Activated CD4-positive, alpha-beta T cell treated with anti-CD3 and anti-CD28 coated beads, Interleukin-2, amount 10 ng/mL, durations not matched to agents 7 days and 5 days (primary cell): ENCODE data around the gene MARCHF2. TPM values are rescaled to one million over a fixed set of nuclear protein-coding genes. Genes with fewer than 3 reads are reported as not detected.
"Not testable (repeated sequence)": the region's sequence is repeated elsewhere in the genome, so short reads cannot be mapped to it uniquely, and the experiment has no call there.

Experiments
- CTCF ChIA-PET: fragments of 350-600 bp; sonication (Branson Sonifier 250); formaldehyde crosslinking; loops from one replicate; lab custom pipeline; 2021; ENCODE audit warnings: antibody characterized with exemption; lab: Charles Lee
- POLR2A ChIA-PET: fragments of 350-600 bp; sonication (Branson Sonifier 250); formaldehyde crosslinking; loops from one replicate; lab custom pipeline; 2021; ENCODE audit warnings: antibody characterized with exemption; lab: Charles Lee
- DNase-seq: peaks from one replicate; pipeline ENCODE4 v3.0.0-alpha.2; 2020
- H3K27ac Mint-ChIP-seq: one replicate; pipeline ENCODE4 v1.8.0; 2021; ENCODE audit warnings: mild to moderate bottlenecking, moderate library complexity, mixed read lengths
- H3K27me3 Mint-ChIP-seq: one replicate; pipeline ENCODE4 v1.8.0; 2021; ENCODE audit warnings: mixed read lengths
- H3K36me3 Mint-ChIP-seq: one replicate; pipeline ENCODE4 v1.8.0; 2021; ENCODE audit warnings: low read depth, mixed read lengths
- H3K4me1 Mint-ChIP-seq: one replicate; pipeline ENCODE4 v1.8.0; 2021; ENCODE audit warnings: mixed read lengths
- H3K4me3 Mint-ChIP-seq: one replicate; pipeline ENCODE4 v1.8.0; 2021; ENCODE audit warnings: mild to moderate bottlenecking, moderate library complexity, mixed read lengths
- H3K9me3 Mint-ChIP-seq: one replicate; pipeline ENCODE4 v1.8.0; 2021; ENCODE audit warnings: mixed read lengths
- total RNA-seq, 2 experiments: library from RNA; stranded (reverse); gene quantifications; one replicate each; pipeline ENCODE4 v1.2.3, GENCODE V29; 2021

MARCHF2 gene
- total RNA-seq, 2 experiments from 2014 or later = 26.4 to 29.0 TPM

DNA sequence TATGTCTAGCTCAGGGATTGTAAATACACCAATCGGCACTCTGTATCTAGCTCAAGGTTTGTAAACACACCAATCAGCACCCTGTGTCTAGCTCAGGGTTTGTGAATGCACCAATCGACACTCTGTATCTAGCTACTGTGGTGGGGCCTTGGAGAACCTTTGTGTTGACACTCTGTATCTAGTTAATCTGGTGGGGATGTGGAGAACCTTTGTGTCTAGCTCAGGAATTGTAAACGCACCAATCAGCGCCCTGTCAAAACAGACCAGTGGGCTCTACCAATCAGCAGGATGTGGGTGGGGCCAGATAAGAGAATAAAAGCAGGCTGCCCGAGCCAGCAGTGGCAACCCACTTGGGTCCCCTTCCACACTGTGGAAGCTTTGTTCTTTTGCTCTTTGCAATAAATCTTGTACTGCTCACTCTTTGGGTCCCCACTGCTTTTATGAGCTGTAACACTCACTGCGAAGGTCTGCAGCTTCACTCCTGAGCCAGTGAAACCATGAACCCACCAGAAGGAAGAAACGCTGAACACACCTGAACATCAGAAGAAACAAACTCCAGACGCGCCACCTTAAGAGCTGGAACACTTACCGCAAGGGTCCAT is 36.6 kb upstream of the MARCHF2 start:
- H3K9me3 Mint-ChIP-seq, H3K27ac Mint-ChIP-seq, H3K4me3 Mint-ChIP-seq, H3K27me3 Mint-ChIP-seq, DNase-seq: not testable (repeated sequence)
- POLR2A ChIA-PET = interaction anchor here (0.6 kb wide), 1 partner anchor 1138 kb away, joined by 3 read pairs; no protein-coding TSS in a partner anchor
- CTCF ChIA-PET = interaction anchor here (0.6 to 1.1 kb wide), 3 partner anchors 15 to 1790 kb away, joined by 4 read pairs; no protein-coding TSS in a partner anchor
- H3K4me1 Mint-ChIP-seq = peaks cover 19% of the 10 kb centered on the region
- H3K36me3 Mint-ChIP-seq = peaks cover 12% of the 10 kb centered on the region

DNA sequence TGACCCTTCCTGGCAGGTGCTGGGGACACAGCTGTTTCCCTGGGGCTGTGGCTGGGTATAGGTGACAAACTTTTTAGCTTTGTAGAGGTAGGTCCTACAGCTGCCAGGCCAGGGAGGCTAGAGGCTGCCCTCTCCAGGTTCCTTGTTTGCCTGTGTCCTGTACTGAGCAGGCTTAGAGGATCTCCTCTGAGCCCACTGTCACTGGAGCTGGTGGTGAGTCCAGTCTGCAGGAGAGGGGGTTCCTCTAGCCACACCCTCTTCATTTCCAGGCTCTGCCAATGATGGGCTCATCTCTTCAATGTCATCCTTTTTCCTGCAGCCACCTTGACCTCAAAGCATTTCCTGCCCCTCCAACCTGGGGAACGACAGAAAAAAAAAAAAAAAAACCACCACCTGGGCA is 35.5 kb upstream of the MARCHF2 start:
- Mint-ChIP-seq H3K27ac (no peak overlapping the region), H3K36me3 (peaks cover 12% of the 10 kb centered on the region), H3K4me1 (peaks cover 19% of the 10 kb centered on the region), H3K4me3 (no peak overlapping the region), H3K27me3 (no peaks in the 10 kb centered on the region), H3K9me3 (peaks cover 6% of the 10 kb centered on the region)
- DNase-seq = no peak
- ChIA-PET CTCF (interaction anchor here (0.7 to 1.3 kb wide), 4 partner anchors 14 to 65 kb away, joined by 3 to 5 read pairs (median 4); partner anchors contain the start of gene ANGPTL4), POLR2A (no interaction called here)

DNA sequence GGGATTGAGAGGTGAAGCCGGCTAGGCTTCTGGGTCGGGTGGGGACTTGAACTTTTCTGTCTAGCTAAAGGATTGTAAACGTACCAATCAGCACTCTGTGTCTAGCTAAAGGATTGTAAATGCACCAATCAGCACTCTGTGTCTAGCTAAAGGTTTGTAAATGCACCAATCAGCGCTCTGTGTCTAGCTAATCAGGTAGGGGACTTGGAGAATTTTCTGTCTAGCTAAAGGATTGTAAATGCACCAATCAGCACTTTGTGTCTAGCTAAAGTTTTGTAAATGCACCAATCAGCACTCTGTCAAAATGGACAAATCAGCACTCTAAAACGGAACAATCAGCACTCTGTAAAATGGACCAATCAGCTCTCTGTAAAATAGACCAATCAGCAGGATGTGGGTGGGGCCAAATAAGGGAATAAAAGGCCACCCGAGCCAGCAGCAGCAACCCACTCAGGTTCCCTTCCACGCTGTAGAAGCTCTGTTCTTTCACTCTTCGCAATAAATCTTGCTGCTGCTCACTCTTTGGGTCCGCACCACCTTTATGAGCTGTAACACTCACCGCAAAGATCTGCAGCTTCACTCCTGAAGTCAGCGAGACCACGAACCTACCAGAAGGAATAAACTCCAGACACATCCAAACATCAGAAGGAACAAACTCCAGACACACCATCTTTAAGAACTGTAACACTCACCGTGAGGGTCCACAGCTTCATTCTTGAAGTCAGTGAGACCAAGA is 33.8 kb upstream of the MARCHF2 start:
- H3K9me3 Mint-ChIP-seq, H3K27me3 Mint-ChIP-seq, H3K4me3 Mint-ChIP-seq, POLR2A ChIA-PET, H3K27ac Mint-ChIP-seq, DNase-seq: not testable (repeated sequence)
- Mint-ChIP-seq H3K4me1 (peaks cover 17% of the 10 kb centered on the region), H3K36me3 (peaks cover 12% of the 10 kb centered on the region)
- CTCF ChIA-PET = interaction anchor here (0.9 kb wide), 1 partner anchor 16 kb away, joined by 4 read pairs; the partner anchor contains the start of gene ANGPTL4

DNA sequence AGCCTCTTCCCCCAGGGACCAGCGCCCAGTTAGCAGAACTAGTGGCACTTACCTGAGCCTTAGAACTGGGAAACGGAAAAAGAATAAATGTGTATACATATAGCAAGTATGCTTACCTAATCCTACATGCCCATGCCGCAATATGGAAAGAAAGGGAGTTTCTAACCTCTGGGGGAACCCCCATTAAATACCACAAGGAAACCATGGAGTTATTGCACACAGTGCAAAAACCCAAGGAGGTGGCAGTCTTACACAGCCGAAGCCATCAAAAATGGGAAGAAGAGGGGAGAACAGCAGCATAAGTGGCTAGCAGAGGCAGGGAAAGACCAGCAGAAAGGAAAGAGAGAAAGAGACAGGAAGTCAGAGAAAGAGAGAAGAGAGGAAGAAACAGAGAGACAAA is 28.5 kb upstream of the MARCHF2 start:
- not testable (repeated sequence) for H3K27me3 Mint-ChIP-seq

DNA sequence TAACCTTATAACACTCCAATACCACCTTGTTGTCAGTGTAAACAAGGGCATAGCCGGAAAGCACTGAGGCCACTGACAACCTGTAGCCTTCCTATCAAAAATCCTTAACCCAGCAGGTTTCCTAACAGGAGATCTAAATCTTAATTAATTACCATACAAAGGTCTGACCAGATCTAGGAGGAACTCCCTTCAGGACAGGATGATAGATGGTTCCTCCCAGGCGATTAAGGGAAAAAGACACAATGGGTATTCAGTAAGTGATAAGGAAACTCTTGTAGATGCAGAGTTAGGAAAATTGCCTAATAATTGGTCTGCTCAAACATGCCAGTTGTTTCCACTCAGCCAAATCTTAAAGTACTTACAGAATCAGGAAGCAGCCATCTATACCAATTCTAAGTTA is 28.0 kb upstream of the MARCHF2 start:
- POLR2A ChIA-PET, CTCF ChIA-PET, H3K27me3 Mint-ChIP-seq, H3K27ac Mint-ChIP-seq, DNase-seq, H3K4me3 Mint-ChIP-seq, H3K9me3 Mint-ChIP-seq, H3K36me3 Mint-ChIP-seq: not testable (repeated sequence)
- H3K4me1 Mint-ChIP-seq = peaks cover 17% of the 10 kb centered on the region

More for the DNA sequence above, 28.5 kb upstream of the MARCHF2 start:
- POLR2A ChIA-PET, H3K36me3 Mint-ChIP-seq, H3K9me3 Mint-ChIP-seq, DNase-seq, H3K27ac Mint-ChIP-seq, H3K4me3 Mint-ChIP-seq, CTCF ChIA-PET: not testable (repeated sequence)
- H3K4me1 Mint-ChIP-seq = peaks cover 14% of the 10 kb centered on the region

DNA sequence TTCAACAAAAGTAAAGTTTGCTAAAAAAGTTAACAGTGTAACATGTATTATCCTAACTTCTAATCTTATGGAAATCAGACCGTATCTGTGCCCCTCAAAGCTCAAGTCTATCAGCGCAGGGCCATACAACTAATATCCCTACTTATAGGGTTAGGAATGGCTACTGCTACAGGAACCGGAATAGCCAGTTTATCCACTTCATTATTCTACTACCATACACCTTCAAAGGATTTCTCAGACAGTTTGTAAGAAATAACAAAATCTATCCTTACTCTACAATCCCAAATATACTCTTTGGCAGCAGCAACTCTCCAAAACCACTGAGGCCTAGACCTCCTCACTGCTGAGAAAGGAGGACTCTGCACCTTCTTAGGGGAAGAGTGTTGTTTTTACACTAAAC is 27.5 kb upstream of the MARCHF2 start:
- CTCF ChIA-PET, DNase-seq, POLR2A ChIA-PET, H3K4me3 Mint-ChIP-seq, H3K27me3 Mint-ChIP-seq, H3K9me3 Mint-ChIP-seq, H3K27ac Mint-ChIP-seq, H3K36me3 Mint-ChIP-seq: not testable (repeated sequence)
- H3K4me1 Mint-ChIP-seq = peaks cover 17% of the 10 kb centered on the region

DNA sequence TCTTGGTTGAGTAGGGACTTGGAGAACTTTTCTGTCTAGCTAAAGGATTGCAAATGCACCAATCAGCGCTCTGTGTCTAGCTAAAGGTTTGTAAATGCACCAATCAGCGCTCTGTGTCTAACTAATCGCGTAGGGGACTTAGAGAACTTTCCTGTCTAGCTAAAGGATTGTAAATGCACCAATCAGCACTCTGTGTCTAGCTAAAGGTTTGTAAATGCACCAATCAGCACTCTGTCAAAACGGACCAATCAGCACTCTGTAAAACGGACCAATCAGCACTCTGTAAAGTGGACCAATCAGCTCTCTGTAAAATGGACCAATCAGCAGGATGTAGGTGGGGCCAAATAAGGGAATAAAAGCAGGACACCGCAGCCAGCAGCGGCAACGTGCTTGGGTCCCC is 26.7 kb upstream of the MARCHF2 start:
- CTCF ChIA-PET = interaction anchor here (0.9 to 1.2 kb wide), 3 partner anchors 11 to 27 kb away, joined by 3 to 4 read pairs (median 3); partner anchors contain the start of gene MARCHF2
- H3K4me3 Mint-ChIP-seq, H3K27me3 Mint-ChIP-seq, POLR2A ChIA-PET, H3K36me3 Mint-ChIP-seq, DNase-seq, H3K27ac Mint-ChIP-seq, H3K9me3 Mint-ChIP-seq: not testable (repeated sequence)
- H3K4me1 Mint-ChIP-seq = peaks cover 24% of the 10 kb centered on the region

DNA sequence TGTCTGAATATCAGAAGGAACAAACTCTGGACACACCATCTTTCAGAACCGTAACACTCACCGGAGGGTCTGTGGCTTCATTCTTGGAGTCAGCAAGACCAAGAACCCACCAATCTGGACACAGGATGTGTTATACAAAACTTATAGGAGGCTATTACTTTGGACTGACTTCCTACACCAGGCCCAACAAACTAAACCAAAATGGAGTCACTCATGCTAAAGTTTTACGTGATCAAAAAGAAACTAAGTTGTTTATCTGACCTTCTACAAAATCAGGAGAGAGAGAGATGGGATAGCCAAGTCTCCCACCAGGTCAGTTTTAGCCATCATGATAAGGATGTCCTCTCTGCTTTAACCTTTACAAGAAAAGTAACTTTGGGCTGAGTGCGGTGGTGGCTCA is 26.1 kb upstream of the MARCHF2 start:
- ChIA-PET CTCF (interaction anchor here (0.6 to 1.5 kb wide), 5 partner anchors 11 to 868 kb away, joined by 3 to 4 read pairs (median 3); partner anchors contain the start of gene MARCHF2), POLR2A (no interaction called here)
- no peak for DNase-seq
- Mint-ChIP-seq H3K9me3 (peaks cover 5% of the 10 kb centered on the region), H3K4me1 (peaks cover 29% of the 10 kb centered on the region), H3K27ac (no peak overlapping the region), H3K36me3 (peaks cover 8% of the 10 kb centered on the region), H3K27me3 (no peaks in the 10 kb centered on the region), H3K4me3 (no peak overlapping the region)

DNA sequence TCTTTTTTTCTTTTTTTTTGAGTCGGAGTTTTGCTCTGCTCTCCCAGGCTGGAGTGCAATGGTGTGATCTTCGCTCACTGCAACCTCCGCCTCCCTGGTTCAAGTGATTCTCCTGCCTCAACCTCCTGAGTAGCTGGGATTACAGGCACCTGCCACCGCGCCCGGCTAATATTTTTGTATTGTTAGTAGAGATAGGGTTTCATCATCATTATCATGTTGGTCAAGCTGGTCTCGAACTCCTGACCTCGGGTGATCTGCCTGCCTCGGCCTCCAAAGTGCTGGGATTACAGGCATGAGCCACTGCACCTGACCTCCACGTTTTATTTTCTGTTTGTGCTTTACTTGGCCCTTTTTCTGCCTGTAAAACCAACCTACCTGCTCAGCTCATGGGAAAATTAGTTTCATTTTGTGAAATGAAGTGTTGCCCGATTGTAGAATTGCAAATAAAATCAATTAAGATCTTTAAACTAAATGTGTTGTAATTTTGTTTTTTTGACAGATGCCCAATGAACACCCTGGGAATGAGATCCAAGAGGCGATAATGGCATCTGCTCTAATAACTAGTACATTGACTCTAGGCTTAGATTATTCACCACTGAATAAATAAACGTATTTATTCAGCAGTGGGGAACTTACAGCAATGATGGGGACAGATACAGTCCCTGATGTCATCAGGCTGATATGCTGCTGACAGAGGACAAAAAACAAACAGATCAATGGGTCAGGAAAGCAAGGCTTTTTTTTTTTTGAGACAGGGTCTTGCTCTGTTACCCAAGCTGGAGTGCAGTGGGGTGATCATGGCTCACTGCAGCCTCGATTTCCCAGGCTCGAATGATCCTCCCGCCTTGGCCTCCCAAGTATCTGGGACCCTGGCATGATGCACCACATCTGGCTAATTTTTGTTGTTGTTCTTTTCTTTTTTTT is 25.2 kb upstream of the MARCHF2 start:
- Mint-ChIP-seq H3K27me3 (no peaks in the 10 kb centered on the region), H3K4me1 (peaks cover 34% of the 10 kb centered on the region), H3K9me3 (peaks cover 5% of the 10 kb centered on the region), H3K4me3 (no peak overlapping the region), H3K36me3 (peaks cover 9% of the 10 kb centered on the region), H3K27ac (no peak overlapping the region)
- no peak for DNase-seq
- POLR2A ChIA-PET = no interaction called here
- CTCF ChIA-PET = interaction anchor here (1.2 to 1.5 kb wide), 2 partner anchors 25 to 34 kb away, joined by 3 to 4 read pairs; partner anchors contain the start of gene ANGPTL4

DNA sequence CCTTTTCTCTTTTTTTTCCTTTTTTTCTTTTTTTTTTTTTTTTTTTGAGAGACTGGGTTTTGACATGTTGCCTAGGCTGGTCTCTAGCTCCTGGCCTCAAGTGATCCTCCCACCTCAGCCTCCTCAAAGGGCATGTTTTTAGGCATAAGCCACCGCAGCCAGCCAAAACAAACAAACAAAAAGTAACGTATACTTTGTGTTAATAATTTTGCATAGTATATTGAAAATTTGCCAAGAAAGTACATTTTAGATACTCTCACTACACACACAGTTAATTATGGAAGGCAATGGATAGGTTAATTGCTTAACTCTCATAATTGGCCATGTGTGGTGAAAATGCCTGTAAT is 24.5 kb upstream of the MARCHF2 start:
- peaks cover 11% of the 10 kb centered on the region for H3K36me3 Mint-ChIP-seq

DNA sequence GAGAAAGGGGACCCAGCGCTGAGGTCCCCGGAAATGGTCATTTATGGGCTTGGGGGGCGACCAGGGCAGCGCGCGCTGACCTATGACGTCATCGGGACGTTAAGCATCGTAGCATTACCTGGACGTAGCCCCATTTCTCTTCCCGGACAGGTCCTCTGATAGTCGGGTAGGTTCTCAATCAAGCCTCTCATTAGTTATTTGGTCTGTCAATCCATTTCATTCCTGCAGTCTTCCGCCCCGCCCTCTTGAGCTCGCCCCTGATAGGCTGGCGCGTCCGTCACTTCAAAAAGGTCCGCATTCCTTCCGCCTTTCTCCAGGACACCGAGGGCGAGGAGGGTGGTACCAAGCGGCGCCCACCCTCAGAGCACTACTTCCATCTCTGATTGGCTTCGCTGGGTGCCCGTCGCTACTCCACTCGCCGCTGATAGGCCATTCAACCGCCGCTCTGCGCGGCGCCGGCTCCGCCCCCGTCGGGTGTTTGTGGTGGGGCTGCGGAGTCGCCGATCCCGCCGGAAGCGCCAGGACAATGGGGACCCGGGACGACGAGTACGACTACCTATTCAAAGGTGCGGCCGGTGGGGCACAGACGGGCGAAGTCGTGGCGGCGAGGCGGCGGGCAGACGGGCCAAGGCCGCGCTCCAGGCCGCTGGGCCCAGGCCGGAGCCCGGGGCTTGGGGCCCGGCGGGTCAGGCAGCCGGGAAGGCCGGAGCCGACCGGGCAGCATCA is 23.1 kb upstream of the MARCHF2 start, which contains the start of gene RAB11B:
TSS of gene RAB11B (plus strand) at position 470 of the 726 bp plus-strand sequence. CDS start at position 527, 57 bp downstream.
- Mint-ChIP-seq H3K36me3 (peaks cover 11% of the 10 kb centered on the region), H3K27ac (peak within 1 kb of the TSS; percentile 99), H3K4me1 (peaks cover 33% of the 10 kb centered on the region), H3K9me3 (peaks cover 5% of the 10 kb centered on the region), H3K27me3 (no peaks in the 10 kb centered on the region), H3K4me3 (peak within 1 kb of the TSS; percentile 93)
- peak; percentile 99 for DNase-seq
- ChIA-PET POLR2A (interaction anchor here (0.6 to 0.7 kb wide), 2 partner anchors 29 to 69 kb away, joined by 3 to 4 read pairs; partner anchors contain the start of genes NDUFA7 and RPS28), CTCF (interaction anchor here (0.6 to 2.9 kb wide), 9 partner anchors 18 to 446 kb away, joined by 3 to 12 read pairs (median 3); partner anchors contain the start of genes MARCHF2 and TIMM44)

More for the DNA sequence above, 24.5 kb upstream of the MARCHF2 start:
- H3K9me3 Mint-ChIP-seq = peaks cover 5% of the 10 kb centered on the region
- peak overlapping the region; percentile 19 for H3K4me3 Mint-ChIP-seq
- DNase-seq = no peak
- peaks cover 36% of the 10 kb centered on the region for H3K4me1 Mint-ChIP-seq
- CTCF ChIA-PET = interaction anchor here (1.2 to 1.5 kb wide), 2 partner anchors 25 to 35 kb away, joined by 3 to 4 read pairs; partner anchors contain the start of gene ANGPTL4
- POLR2A ChIA-PET = no interaction called here
- H3K27me3 Mint-ChIP-seq = no peaks in the 10 kb centered on the region
- H3K27ac Mint-ChIP-seq = no peak overlapping the region
